Endothelial cell of umbilical vein (primary cell): ENCODE measurements around the gene MYH9. TPM values are rescaled to one million over a fixed set of nuclear protein-coding genes. Genes with fewer than 3 reads are reported as not detected.

Experiments
- BruUV-seq: library from RNA; stranded (reverse); fragments of 400-500 nt; replicated peaks from 2 replicates; lab custom pipeline; 2021; lab: Mats Ljungman, UMichigan
- CTCF ChIA-PET: fragments of 300-600, 350-600 bp; sonication (Branson Sonifier 250); formaldehyde crosslinking; loops from one replicate; lab custom pipeline; 2021; ENCODE audit warnings: antibody characterized with exemption, inconsistent platforms; lab: Charles Lee
- POLR2A ChIA-PET: fragments of 300-600, 350-600 bp; sonication (Branson Sonifier 250); formaldehyde crosslinking; loops from one replicate; lab custom pipeline; 2021; ENCODE audit warnings: antibody characterized with exemption, inconsistent platforms; lab: Charles Lee
- DNase-seq: peaks from one replicate; pipeline ENCODE4 v3.0.0-alpha.2; 2011; ENCODE audit warnings: low read depth, low spot score
- FAIRE-seq: peaks from 2 replicates; lab custom pipeline; 2011; peaks lifted over from hg19 to GRCh38; lab: Jason Lieb, UNC
- H2AFZ ChIP-seq: 2 replicates; pipeline ENCODE4 v1.6.0; 2012; ENCODE audit warnings: low read depth, low read length, control low read depth, inconsistent platforms
- H3K27ac ChIP-seq: 2 replicates; pipeline ENCODE4 v1.5.1; 2011; ENCODE audit warnings: low read depth, mild to moderate bottlenecking, control low read depth, low read length, moderate library complexity; ENCODE audit not compliant: insufficient read depth
- H3K27me3 ChIP-seq, 2 experiments: 2 replicates each; pipeline versions ENCODE4 v1.6.0 to v1.6.1; 2011; ENCODE audit warnings: low read length in 2 of 2, mixed read lengths in 1 of 2; ENCODE audit not compliant: control insufficient read depth in 2 of 2, insufficient read depth in 2 of 2
- H3K36me3 ChIP-seq, 2 experiments: 2 replicates in 1 of 2; 3 replicates in 1 of 2; pipeline ENCODE4 v1.5.1; 2011; ENCODE audit warnings: low read length in 2 of 2, mild to moderate bottlenecking in 1 of 2, moderate library complexity in 1 of 2; ENCODE audit not compliant: control insufficient read depth in 2 of 2, insufficient read depth in 2 of 2; ENCODE audit errors: extremely low read depth in 1 of 2
- H3K4me1 ChIP-seq: 3 replicates; pipeline ENCODE4 v1.5.1; 2011; ENCODE audit warnings: mild to moderate bottlenecking, low read length; ENCODE audit not compliant: control insufficient read depth, insufficient read depth; ENCODE audit errors: extremely low read depth
- H3K4me2 ChIP-seq: 2 replicates; pipeline ENCODE4 v1.6.1; 2011; ENCODE audit warnings: low read length, control low read depth, mixed read lengths; ENCODE audit not compliant: insufficient read depth
- H3K4me3 ChIP-seq, 3 experiments: fragments of 200-600 bp in 1 of 3; sonication (generic), shearing (Covaris generic) in 1 of 3; replicated peaks in 1 of 3; 2 replicates each; pipeline ENCODE4 v1.5.1; 2011 to 2016; ENCODE audit warnings: control low read depth in 3 of 3, low read length in 3 of 3, mild to moderate bottlenecking in 2 of 3, inconsistent platforms in 1 of 3, low read depth in 1 of 3, moderate library complexity in 1 of 3; ENCODE audit not compliant: insufficient read depth in 1 of 3
- H3K79me2 ChIP-seq: 2 replicates; pipeline ENCODE4 v1.6.0; 2012; ENCODE audit warnings: low read length, inconsistent platforms; ENCODE audit not compliant: control insufficient read depth, insufficient read depth
- H3K9ac ChIP-seq: replicated peaks from 2 replicates; pipeline ENCODE3; 2011; ENCODE audit warnings: low read length, control low read depth; ENCODE audit not compliant: insufficient read depth; ENCODE audit errors: extremely low read depth
- H3K9me1 ChIP-seq: replicated peaks from 3 replicates; pipeline ENCODE4 v1.6.0; 2011; ENCODE audit warnings: mild to moderate bottlenecking, low read length; ENCODE audit not compliant: control insufficient read depth, insufficient read depth; ENCODE audit errors: extremely low read depth
- H3K9me3 ChIP-seq: replicated peaks from 2 replicates; pipeline ENCODE4 v1.5.1; 2012; ENCODE audit warnings: low read length, inconsistent platforms; ENCODE audit not compliant: control insufficient read depth, insufficient read depth
- H4K20me1 ChIP-seq: replicated peaks from 2 replicates; pipeline ENCODE3; 2011; ENCODE audit warnings: mild to moderate bottlenecking, low read length; ENCODE audit not compliant: control insufficient read depth, insufficient read depth; ENCODE audit errors: extremely low read depth
- EZH2 ChIP-seq: IDR thresholded peaks from 2 replicates; pipeline ENCODE4 v1.6.1; 2012; ENCODE audit warnings: borderline replicate concordance, low read depth, mild to moderate bottlenecking, moderate library complexity, low read length, inconsistent platforms; ENCODE audit not compliant: severe bottlenecking
- FOS ChIP-seq: IDR thresholded peaks from 2 replicates; pipeline ENCODE4 v1.6.1; 2011; ENCODE audit warnings: mild to moderate bottlenecking, low read length, moderate library complexity, borderline replicate concordance; ENCODE audit not compliant: insufficient read depth
- GATA2 ChIP-seq: IDR thresholded peaks from 2 replicates; pipeline ENCODE4 v1.7.0; 2011; ENCODE audit warnings: low read depth, mild to moderate bottlenecking, moderate library complexity, mixed read lengths, low read length; ENCODE audit not compliant: insufficient read length, insufficient read depth
- JUN ChIP-seq: IDR thresholded peaks from 2 replicates; pipeline ENCODE4 v1.6.1; 2011; ENCODE audit warnings: borderline replicate concordance, low read depth; ENCODE audit not compliant: insufficient read length, insufficient read depth
- MYC ChIP-seq: IDR thresholded peaks from one replicate; pipeline ENCODE4 v1.6.1; 2011; ENCODE audit warnings: mild to moderate bottlenecking, low read depth, low read length
- POLR2A ChIP-seq: IDR thresholded peaks from 2 replicates; pipeline ENCODE4 v1.6.1; 2012; ENCODE audit warnings: low read depth, mild to moderate bottlenecking, control low read depth, low read length
- POLR2AphosphoS5 ChIP-seq: IDR thresholded peaks from 2 replicates; pipeline ENCODE4 v1.6.1; 2012; ENCODE audit warnings: low read depth, mild to moderate bottlenecking, control low read depth, low read length, moderate library complexity; ENCODE audit not compliant: insufficient read depth
- dilution Hi-C: fragments of 300-500 bp; cut with MboI; formaldehyde crosslinking; loops from one replicate; pipeline ENCODE4 v1.15.0; 2019; ENCODE audit warnings: low sequenced_read_pairs; ENCODE audit not compliant: extremely low pct_ligation_motif_present
- intact Hi-C: fragments of 100-400 bp; cut with micrococcal nuclease; formaldehyde crosslinking; loops from one replicate; pipeline ENCODE4 v1.10.0; 2022
- polyA plus RNA-seq, 4 experiments: library from polyadenylated mRNA; depleted of rRNA in 3 of 4; stranded (reverse) in 3 of 4; unstranded in 1 of 4; fragments of >200 nt; gene quantifications; 2 replicates each; pipeline versions ENCODE4 v1.2.1 to v1.2.3, GENCODE V29; 2011 to 2012; ENCODE audit warnings: missing spikeins in 1 of 4
- total RNA-seq: library from RNA; stranded (reverse); gene quantifications from 2 replicates; pipeline ENCODE4 v1.2.3, GENCODE V29; 2021
- TF ChIP-seq, protein P1 (sequence below): IDR thresholded peaks from 2 replicates; pipeline ENCODE4 v1.6.1; 2011; ENCODE audit not compliant: insufficient read depth, insufficient read length

The MYH9 gene
- total and polyA plus RNA-seq, 2 donors (not counting 3 experiments of a cell fraction or from before 2014, with no cell fraction given): 188 to 1,413 TPM

DNA sequence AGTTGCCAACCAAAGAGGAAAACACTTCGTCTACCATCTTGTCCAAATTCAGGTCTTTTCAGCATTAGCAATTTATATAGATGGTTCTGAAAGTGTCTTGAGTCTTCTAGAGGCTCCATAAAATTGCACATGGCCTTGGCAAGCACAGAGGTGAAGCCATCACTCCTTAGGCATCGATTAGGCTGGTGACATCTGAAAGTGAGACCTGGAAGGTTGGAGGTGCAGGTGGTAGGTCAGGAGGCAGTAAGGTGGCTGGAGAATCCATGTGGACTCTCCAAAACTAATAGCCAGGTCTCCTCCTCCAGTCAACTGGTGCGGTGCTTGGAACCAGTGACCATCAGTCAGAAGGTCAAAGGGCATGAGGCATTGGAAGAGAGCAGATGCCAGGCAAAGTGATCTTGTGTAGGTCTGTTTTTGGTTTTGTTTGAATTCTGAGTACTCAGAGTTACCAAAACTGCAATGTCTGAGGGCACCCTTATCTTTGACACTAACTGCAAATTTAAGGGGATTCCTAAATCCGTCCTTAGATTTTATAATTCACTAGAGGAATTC, 141.9 kb downstream of the MYH9 start:
- no peak for TF ChIP-seq MYC
- TF ChIP-seq POLR2AphosphoS5: no peak
- TF ChIP-seq JUN: no peak
- no peak for TF ChIP-seq EZH2
- TF ChIP-seq FOS: no peak
- no peak for TF ChIP-seq POLR2A
- TF ChIP-seq, protein P1, sequence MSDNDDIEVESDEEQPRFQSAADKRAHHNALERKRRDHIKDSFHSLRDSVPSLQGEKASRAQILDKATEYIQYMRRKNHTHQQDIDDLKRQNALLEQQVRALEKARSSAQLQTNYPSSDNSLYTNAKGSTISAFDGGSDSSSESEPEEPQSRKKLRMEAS: no peak
- TF ChIP-seq GATA2: no peak
- intact Hi-C loops: no loop called here
- Histone ChIP-seq H2AFZ (no peak overlapping the region), H3K4me1 (no peaks in the 10 kb centered on the region), H3K27me3 (no peaks in the 10 kb centered on the region), H3K4me2 (no peak overlapping the region), H3K79me2 (no peaks in the 10 kb centered on the region), H3K36me3 (no peaks in the 10 kb centered on the region), H3K9ac (no peak overlapping the region), H4K20me1 (no peaks in the 10 kb centered on the region), H3K4me3 (no peak overlapping the region), H3K27ac (no peak overlapping the region), H3K9me3 (no peaks in the 10 kb centered on the region), H3K9me1 (no peaks in the 10 kb centered on the region)
- no TSS peak for BruUV-seq
- FAIRE-seq: no peak
- dilution Hi-C loops: no loop called here
- ChIA-PET CTCF (no interaction called here), POLR2A (no interaction called here)
- DNase-seq: no peak
